GM21528 (cell line): ENCODE results near the gene GALM.
"Not testable (repeated sequence)": the region's sequence is repeated elsewhere in the genome, so short reads cannot be mapped to it uniquely, and the experiment has no call there.

Experiments
- ATAC-seq: cut with Tn5 transposase; IDR thresholded peaks from one replicate; pipeline ENCODE4 v1.9.1; 2021; ENCODE audit warnings: mild to moderate bottlenecking, moderate library complexity; ENCODE audit not compliant: unreplicated experiment, low FRiP score

Gene GALM

GRCh38 chr2:38708900-38709566 lies 43.1 kb downstream of the GALM start:
- no peak for ATAC-seq

GRCh38 chr2:38709567-38710194 lies 43.8 kb downstream of the GALM start:
- no peak for ATAC-seq

GRCh38 chr2:38711558-38711957 lies 45.6 kb downstream of the GALM start:
- ATAC-seq, result no peak

GRCh38 chr2:38712413-38712812 lies 46.5 kb downstream of the GALM start:
- ATAC-seq, result no peak

GRCh38 chr2:38712871-38713270 lies 47.0 kb downstream of the GALM start:
- no peak for ATAC-seq

GRCh38 chr2:38713338-38713737 lies 47.4 kb downstream of the GALM start:
- ATAC-seq, result no peak

- not testable (repeated sequence) for ATAC-seq
These were observed 49.0 kb downstream of the GALM start for GRCh38 chr2:38714941-38715340.

- no peak for ATAC-seq
These were observed 50.3 kb downstream of the GALM start for GRCh38 chr2:38716185-38716584.

GRCh38 chr2:38718601-38719000 lies 52.7 kb downstream of the GALM start:
- ATAC-seq, result no peak

GRCh38 chr2:38719706-38720105 lies 53.8 kb downstream of the GALM start:
- no peak for ATAC-seq

- no peak for ATAC-seq
These were observed 54.8 kb downstream of the GALM start for GRCh38 chr2:38720613-38721241.

GRCh38 chr2:38722271-38723061 lies 56.6 kb downstream of the GALM start:
- peak; percentile 46 for ATAC-seq

GRCh38 chr2:38723173-38723572 lies 57.3 kb downstream of the GALM start:
- ATAC-seq, result no peak

- no peak for ATAC-seq
These were observed 61.7 kb downstream of the GALM start for GRCh38 chr2:38727661-38728060.

GRCh38 chr2:38728694-38729093 lies 62.8 kb downstream of the GALM start:
- no peak for ATAC-seq

GRCh38 chr2:38731090-38731489 lies 65.2 kb downstream of the GALM start:
- ATAC-seq, result no peak

GRCh38 chr2:38731684-38732221 lies 65.8 kb downstream of the GALM start:
- ATAC-seq, result no peak

- ATAC-seq, result no peak
These were observed 67.5 kb downstream of the GALM start for GRCh38 chr2:38733300-38733971.

GRCh38 chr2:38734299-38735058 lies 68.6 kb downstream of the GALM start:
- ATAC-seq, result no peak

- ATAC-seq, result no peak
These were observed 70.0 kb downstream of the GALM start for GRCh38 chr2:38735999-38736320.
